Lower leg skin (tissue), 4 donors: ENCODE results near the gene AHNAK2. TPM values are rescaled to one million over a fixed set of nuclear protein-coding genes. Genes with fewer than 3 reads are reported as not detected.
"Not testable (repeated sequence)": the region's sequence is repeated elsewhere in the genome, so short reads cannot be mapped to it uniquely, and the experiment has no call there.

Source experiments
- DNase-seq, 2 donors: peaks; one replicate each; pipeline ENCODE4 v3.0.0-alpha.2; 2019; ENCODE audit warnings: low spot score in 2 of 2
- H3K4me3 ChIP-seq: fragments of 200-600 bp; sonication (generic); 2 replicates; pipeline ENCODE4 v1.5.1; 2017; ENCODE audit warnings: mild to moderate bottlenecking, low read depth; ENCODE audit not compliant: poor library complexity, severe bottlenecking
- CTCF ChIP-seq, 3 donors: fragments of 450-650 bp; IDR thresholded peaks; one replicate each; pipeline ENCODE4 v1.5.1; 2016; ENCODE audit warnings: antibody characterized with exemption in 3 of 3, mild to moderate bottlenecking in 3 of 3, moderate library complexity in 2 of 3
- POLR2A ChIP-seq, 2 donors: fragments of 450-650 bp; IDR thresholded peaks; one replicate each; pipeline ENCODE4 v1.6.1; 2016 to 2017; ENCODE audit warnings: antibody characterized with exemption in 2 of 2, mild to moderate bottlenecking in 1 of 2, moderate library complexity in 1 of 2
- WGBS, 2 donors: methylation state at CpG; one replicate each; pipeline ENCODE4 v1.1.5; 2018; 5-methylcytosine and 5-hydroxymethylcytosine counted together
- intact Hi-C: fragments of 100-400 bp; cut with DNase I; formaldehyde crosslinking; loops from one replicate; pipeline ENCODE4 v1.15.0; 2023; ENCODE audit warnings: low total_unique reads
- total RNA-seq, 4 donors: library from RNA; depleted of rRNA; stranded (reverse); fragments of >200 nt; gene quantifications; one replicate each; pipeline ENCODE4 v1.1.0, GENCODE V29; 2016

AHNAK2 gene
- total RNA-seq, 4 donors from 2014 or later = 671 to 950 (median 756) TPM

- WGBS, 2 donors = 93% methylated on average over 3 to 4 of the region's 4 CpGs
- TF ChIP-seq POLR2A (IDR thresholded peaks at IDR 0.05) (no peak), CTCF (IDR thresholded peaks at IDR 0.05) (no peak)
- peak in 1 of 2 donors; percentile 82 for DNase-seq
- intact Hi-C loops = no loop called here
- H3K4me3 ChIP-seq = no peak overlapping the region
These were observed 54.3 kb downstream of the AHNAK2 start for GRCh38 chr14:104923640-104924420.

- H3K4me3 ChIP-seq = no peak overlapping the region
- intact Hi-C loops = no loop called here
- no peak for TF ChIP-seq POLR2A (IDR thresholded peaks at IDR 0.05)
- WGBS, 2 donors = 33 to 39% methylated on average over 3 of the region's 3 CpGs
- no peak for DNase-seq
These were observed 58.2 kb downstream of the AHNAK2 start for GRCh38 chr14:104919993-104920315.

- WGBS, 2 donors = 77 to 78% methylated on average over 12 of the region's 12 CpGs
- H3K4me3 ChIP-seq, DNase-seq, intact Hi-C loops: not testable (repeated sequence)
These were observed 58.8 kb downstream of the AHNAK2 start for GRCh38 chr14:104919152-104919992.

GRCh38 chr14:104917993-104918392, 60.2 kb downstream of the AHNAK2 start:
- H3K4me3 ChIP-seq = no peak overlapping the region
- intact Hi-C loops = no loop called here
- DNase-seq = peak in 1 of 2 donors; percentile 68
- WGBS, 2 donors = 40 to 45% methylated on average over 4 of the region's 4 CpGs
- no peak for TF ChIP-seq CTCF (IDR thresholded peaks at IDR 0.05)
- no peak for TF ChIP-seq POLR2A (IDR thresholded peaks at IDR 0.05)

- TF ChIP-seq CTCF (IDR thresholded peaks at IDR 0.05) = no peak
- no peak for TF ChIP-seq POLR2A (IDR thresholded peaks at IDR 0.05)
- peak in 1 of 2 donors; percentile 14 for DNase-seq
- no peak overlapping the region for H3K4me3 ChIP-seq
- intact Hi-C loops = no loop called here
- 94 to 96% methylated on average over 9 of the region's 9 CpGs for WGBS, 2 donors
These were observed 61.1 kb downstream of the AHNAK2 start for GRCh38 chr14:104917116-104917515.

GRCh38 chr14:104913435-104913834, 64.7 kb downstream of the AHNAK2 start:
- no peak for TF ChIP-seq POLR2A (IDR thresholded peaks at IDR 0.05)
- no peak for TF ChIP-seq CTCF (IDR thresholded peaks at IDR 0.05)
- DNase-seq = peak in 1 of 2 donors; percentile 13
- 77 to 79% methylated on average over 7 of the region's 7 CpGs for WGBS, 2 donors
- H3K4me3 ChIP-seq = no peak overlapping the region
- intact Hi-C loops = no loop called here
